ENCODE results near the gene TAF4.

The TAF4 gene

GRCh38 chr20:61939691-61940360 is 125.9 kb downstream of the TAF4 start:
- no peak for TF ChIP-seq CTCF (conservative IDR thresholded peaks at IDR 0.05; ENCODE audit: control insufficient read depth, insufficient read depth, low read depth, low read length)
- H3K4me3 ChIP-seq (ENCODE audit: control insufficient read depth, low read depth, low read length): no peak overlapping the region
- DNase-seq (ENCODE audit: low read depth): no peak

DNA sequence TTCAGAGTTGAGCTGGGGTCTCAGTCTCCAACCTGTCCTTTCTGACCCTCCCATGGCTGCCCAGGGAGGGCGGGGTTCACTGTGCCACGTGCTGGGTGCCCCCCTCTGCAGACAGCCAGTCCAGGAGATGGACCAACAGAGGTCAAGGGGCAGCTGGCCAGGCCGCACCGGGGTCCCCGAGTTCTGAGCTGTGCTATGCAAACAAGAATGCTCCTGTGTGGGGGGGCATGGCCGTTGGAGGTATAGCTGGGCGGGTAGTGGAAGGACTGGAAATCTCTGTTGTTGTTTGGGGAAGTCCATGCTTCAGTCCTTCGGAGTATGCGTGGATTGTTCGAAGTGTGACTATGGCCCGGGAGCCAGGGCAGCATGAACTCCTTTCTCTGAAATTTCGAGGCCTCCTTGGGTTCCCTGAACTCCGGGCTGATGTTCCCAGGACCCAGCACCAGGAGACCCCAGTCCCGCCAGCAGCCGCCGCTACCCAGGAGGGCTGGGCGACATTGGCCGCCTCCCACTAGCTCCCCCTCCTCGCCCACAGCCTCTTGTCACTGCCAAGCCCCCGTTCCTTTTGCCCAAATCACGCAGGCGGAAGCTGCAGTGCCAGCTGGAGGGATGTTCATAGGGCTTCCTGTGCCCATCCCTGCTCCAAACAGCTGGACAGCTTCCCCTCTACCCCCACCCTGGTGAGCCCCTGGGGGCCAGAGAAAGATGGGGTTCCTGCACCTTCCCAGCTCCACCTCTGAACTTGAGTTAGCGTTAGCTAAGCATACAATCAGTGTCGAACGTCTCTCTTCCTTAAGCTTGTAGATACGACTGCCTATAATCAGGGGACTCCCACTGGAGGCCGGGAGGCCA is 126.6 kb downstream of the TAF4 start:
- no peak overlapping the region for H3K4me3 ChIP-seq (ENCODE audit: control insufficient read depth, low read depth, low read length)
- no peak for DNase-seq (ENCODE audit: low read depth)
- no peak for TF ChIP-seq CTCF (conservative IDR thresholded peaks at IDR 0.05; ENCODE audit: control insufficient read depth, insufficient read depth, low read depth, low read length)

GRCh38 chr20:61937963-61938838 is 127.5 kb downstream of the TAF4 start:
- no peak for DNase-seq (ENCODE audit: low read depth)
- no peak overlapping the region for H3K4me3 ChIP-seq (ENCODE audit: control insufficient read depth, low read depth, low read length)
- no peak for TF ChIP-seq CTCF (conservative IDR thresholded peaks at IDR 0.05; ENCODE audit: control insufficient read depth, insufficient read depth, low read depth, low read length)

GRCh38 chr20:61937146-61937962 is 128.3 kb downstream of the TAF4 start:
- no peak overlapping the region for H3K4me3 ChIP-seq (ENCODE audit: control insufficient read depth, low read depth, low read length)
- TF ChIP-seq CTCF (conservative IDR thresholded peaks at IDR 0.05; ENCODE audit: control insufficient read depth, insufficient read depth, low read depth, low read length): no peak
- DNase-seq (ENCODE audit: low read depth): no peak

DNA sequence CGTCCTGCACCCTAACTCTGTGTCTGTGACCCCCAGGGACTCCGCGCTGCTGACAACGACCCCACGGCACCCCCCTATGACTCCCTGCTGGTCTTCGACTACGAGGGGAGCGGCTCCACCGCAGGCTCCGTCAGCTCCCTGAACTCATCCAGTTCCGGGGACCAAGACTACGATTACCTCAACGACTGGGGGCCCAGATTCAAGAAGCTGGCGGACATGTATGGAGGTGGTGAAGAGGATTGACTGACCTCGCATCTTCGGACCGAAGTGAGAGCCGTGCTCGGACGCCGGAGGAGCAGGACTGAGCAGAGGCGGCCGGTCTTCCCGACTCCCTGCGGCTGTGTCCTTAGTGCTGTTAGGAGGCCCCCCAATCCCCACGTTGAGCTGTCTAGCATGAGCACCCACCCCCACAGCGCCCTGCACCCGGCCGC is 129.0 kb downstream of the TAF4 start:
- no peak for TF ChIP-seq CTCF (conservative IDR thresholded peaks at IDR 0.05; ENCODE audit: control insufficient read depth, insufficient read depth, low read depth, low read length)
- no peak for DNase-seq (ENCODE audit: low read depth)
- H3K4me3 ChIP-seq (ENCODE audit: control insufficient read depth, low read depth, low read length): no peak overlapping the region

Data from fibroblast of mammary gland (primary cell).